ENCODE data around the gene TNXB. TPM values are rescaled to one million over a fixed set of nuclear protein-coding genes. Genes with fewer than 3 reads are reported as not detected.

TNXB gene
- total and polyA plus RNA-seq, 7 experiments from 2014 or later, result 0.43 to 17.2 (median 12.5) TPM; not detected in 1

DNA sequence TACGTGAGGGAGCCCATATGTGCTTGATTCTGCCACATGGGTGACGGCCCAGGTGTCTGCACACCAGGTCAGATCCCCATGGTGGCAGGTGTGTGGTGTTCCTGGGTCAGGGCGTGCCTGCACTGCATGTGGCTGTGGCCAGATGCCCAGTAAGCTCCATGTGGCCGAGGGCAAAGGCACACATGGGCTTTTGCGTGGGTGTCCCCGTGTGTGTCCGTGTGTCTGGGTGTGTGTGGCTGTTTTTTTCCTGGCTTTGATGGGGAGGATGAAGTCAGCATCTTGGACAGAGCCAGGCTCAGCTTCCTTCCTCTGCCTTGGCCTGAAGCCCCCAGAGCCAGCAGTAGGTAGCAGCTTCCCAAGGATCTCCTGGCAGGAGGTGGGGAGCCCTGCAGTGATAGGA lies 1.5 kb upstream of the TNXB start:
- POLR2A ChIA-PET, result no interaction called here
- no peak for ATAC-seq

DNA sequence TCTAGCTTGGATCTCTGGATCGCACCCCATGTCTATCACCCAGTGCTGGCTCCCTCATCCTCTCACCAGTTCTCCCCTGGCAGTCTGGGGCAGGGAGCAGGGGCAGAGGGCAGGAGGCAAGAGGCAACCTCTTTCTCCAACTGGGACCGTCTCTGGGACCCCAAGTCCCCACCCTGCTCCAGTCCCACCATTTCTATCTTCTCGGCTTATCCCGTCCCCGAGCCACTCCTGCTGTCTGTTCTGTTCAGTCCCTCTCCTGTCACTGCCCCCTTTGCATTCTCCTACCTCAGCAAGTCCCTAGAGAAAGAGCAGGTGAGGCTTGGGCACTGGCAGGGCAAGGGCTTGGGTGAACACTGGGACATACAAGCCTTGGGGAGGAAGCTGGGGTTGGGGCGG lies 625 bp upstream of the TNXB start:
- peaks cover 0 to 9% of the 10 kb centered on the region in 2 donors for H3K4me1 ChIP-seq (ENCODE audit: control insufficient read depth in 2 of 2, insufficient read depth in 2 of 2, low read length in 2 of 2)
- H3K9me3 ChIP-seq (ENCODE audit: control insufficient read depth in 2 of 3, low read length in 3 of 3), result no peaks in the 10 kb centered on the region
- ChIA-PET POLR2A (interaction anchor here (1.6 kb wide), 1 partner anchor 68 kb away, joined by 3 read pairs; no protein-coding TSS in a partner anchor), CTCF (no interaction called here)
- no peaks in the 10 kb centered on the region for H3K27me3 ChIP-seq (ENCODE audit: control insufficient read depth in 2 of 2, insufficient read depth in 2 of 2, low read length in 2 of 2)
- H3K36me3 ChIP-seq (ENCODE audit: control insufficient read depth in 2 of 3, insufficient read depth in 3 of 3, low read length in 3 of 3), result peaks cover 0 to 2% (median 0%) of the 10 kb centered on the region in 3 experiments
- Mint-ChIP-seq H3K36me3 (peaks cover 0 to 8% (median 0%) of the 10 kb centered on the region in 5 donors), H3K4me3 (peak overlapping the region in 1 of 10 donors; percentile 68), H3K27me3 (peaks cover 0 to 27% (median 6%) of the 10 kb centered on the region in 5 donors), H3K9me3 (peaks cover 0 to 1% (median 0%) of the 10 kb centered on the region in 11 donors), H3K4me1 (peaks cover 2 to 35% (median 30%) of the 10 kb centered on the region in 7 donors), H3K27ac (peak overlapping the region in 6 of 9 donors; percentile 4 to 78 (median 60))
- no peak overlapping the region for H3K27ac ChIP-seq (ENCODE audit: low read depth, low read length)
- no peak overlapping the region for H3K4me3 ChIP-seq (ENCODE audit: low read length)
- intact Hi-C loops (cut with micrococcal nuclease), result no loop called here
- ATAC-seq (no peak), DNase-seq (no peak)

More for the DNA sequence above, 1.5 kb upstream of the TNXB start:
- no peak overlapping the region for H3K4me3 Mint-ChIP-seq
- CTCF ChIA-PET, result interaction anchor here (0.6 kb wide), 1 partner anchor 8 kb away, joined by 4 read pairs; no protein-coding TSS in a partner anchor
- peaks cover 0 to 13% (median 0%) of the 10 kb centered on the region in 5 donors for H3K36me3 Mint-ChIP-seq
- Histone ChIP-seq H3K27me3 (ENCODE audit: control insufficient read depth in 2 of 2, insufficient read depth in 2 of 2, low read length in 2 of 2) (no peaks in the 10 kb centered on the region), H3K9me3 (ENCODE audit: control insufficient read depth in 2 of 3, low read length in 3 of 3) (no peaks in the 10 kb centered on the region), H3K27ac (ENCODE audit: low read depth, low read length) (no peak overlapping the region), H3K36me3 (ENCODE audit: control insufficient read depth in 2 of 3, insufficient read depth in 3 of 3, low read length in 3 of 3) (peaks cover 0 to 8% (median 0%) of the 10 kb centered on the region in 3 experiments), H3K4me1 (ENCODE audit: control insufficient read depth in 2 of 2, insufficient read depth in 2 of 2, low read length in 2 of 2) (peaks cover 0 to 9% of the 10 kb centered on the region in 2 donors), H3K4me3 (ENCODE audit: low read length) (no peak overlapping the region)
- H3K27me3 Mint-ChIP-seq, result peaks cover 0 to 20% (median 6%) of the 10 kb centered on the region in 5 donors
- peaks cover 0 to 1% (median 0%) of the 10 kb centered on the region in 11 donors for H3K9me3 Mint-ChIP-seq
- peaks cover 2 to 35% (median 30%) of the 10 kb centered on the region in 7 donors for H3K4me1 Mint-ChIP-seq
- peak overlapping the region in 3 of 9 donors; percentile 24 to 52 (median 47) for H3K27ac Mint-ChIP-seq
- no peak for DNase-seq
- intact Hi-C loops (cut with micrococcal nuclease), result no loop called here

DNA sequence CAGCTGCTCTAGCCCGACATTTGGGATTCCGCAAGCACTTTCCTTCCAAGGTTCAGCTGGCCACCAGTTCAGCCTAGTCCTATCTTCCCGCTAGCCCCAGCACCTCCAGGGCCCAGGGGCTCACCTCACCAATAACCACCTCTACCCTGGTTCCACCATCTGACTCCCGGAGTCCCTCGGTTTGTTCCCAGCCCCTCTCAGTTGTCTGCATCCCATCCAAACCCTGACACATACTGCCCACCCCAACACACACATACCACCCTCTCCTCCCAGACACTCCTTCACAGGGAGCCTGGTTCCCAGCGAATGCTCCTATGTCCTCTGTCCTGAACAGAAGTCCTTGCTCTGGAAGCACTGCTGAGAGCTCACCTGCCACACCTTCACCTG lies 418 bp downstream of the TNXB start:
- Histone ChIP-seq H3K4me3 (ENCODE audit: low read length) (no peak overlapping the region), H3K36me3 (ENCODE audit: control insufficient read depth in 2 of 3, insufficient read depth in 3 of 3, low read length in 3 of 3) (no peaks in the 10 kb centered on the region), H3K9me3 (ENCODE audit: control insufficient read depth in 2 of 3, low read length in 3 of 3) (no peaks in the 10 kb centered on the region), H3K27me3 (ENCODE audit: control insufficient read depth in 2 of 2, insufficient read depth in 2 of 2, low read length in 2 of 2) (no peaks in the 10 kb centered on the region), H3K27ac (ENCODE audit: low read depth, low read length) (no peak overlapping the region), H3K4me1 (ENCODE audit: control insufficient read depth in 2 of 2, insufficient read depth in 2 of 2, low read length in 2 of 2) (peaks cover 0 to 9% of the 10 kb centered on the region in 2 donors)
- peak overlapping the region in 6 of 10 donors; percentile 4 to 62 (median 38) for H3K4me3 Mint-ChIP-seq
- H3K36me3 Mint-ChIP-seq, result peaks cover 0 to 6% (median 0%) of the 10 kb centered on the region in 5 donors
- DNase-seq (no peak), ATAC-seq (no peak)
- peak overlapping the region in 6 of 9 donors; percentile 9 to 74 (median 44) for H3K27ac Mint-ChIP-seq
- intact Hi-C loops (cut with micrococcal nuclease), result no loop called here
- peaks cover 2 to 35% (median 30%) of the 10 kb centered on the region in 7 donors for H3K4me1 Mint-ChIP-seq
- ChIA-PET POLR2A (interaction anchor here (1.6 kb wide), 1 partner anchor 69 kb away, joined by 3 read pairs; no protein-coding TSS in a partner anchor), CTCF (no interaction called here)
- H3K27me3 Mint-ChIP-seq, result peaks cover 0 to 35% (median 6%) of the 10 kb centered on the region in 5 donors
- H3K9me3 Mint-ChIP-seq, result peaks cover 0 to 1% (median 0%) of the 10 kb centered on the region in 11 donors

DNA sequence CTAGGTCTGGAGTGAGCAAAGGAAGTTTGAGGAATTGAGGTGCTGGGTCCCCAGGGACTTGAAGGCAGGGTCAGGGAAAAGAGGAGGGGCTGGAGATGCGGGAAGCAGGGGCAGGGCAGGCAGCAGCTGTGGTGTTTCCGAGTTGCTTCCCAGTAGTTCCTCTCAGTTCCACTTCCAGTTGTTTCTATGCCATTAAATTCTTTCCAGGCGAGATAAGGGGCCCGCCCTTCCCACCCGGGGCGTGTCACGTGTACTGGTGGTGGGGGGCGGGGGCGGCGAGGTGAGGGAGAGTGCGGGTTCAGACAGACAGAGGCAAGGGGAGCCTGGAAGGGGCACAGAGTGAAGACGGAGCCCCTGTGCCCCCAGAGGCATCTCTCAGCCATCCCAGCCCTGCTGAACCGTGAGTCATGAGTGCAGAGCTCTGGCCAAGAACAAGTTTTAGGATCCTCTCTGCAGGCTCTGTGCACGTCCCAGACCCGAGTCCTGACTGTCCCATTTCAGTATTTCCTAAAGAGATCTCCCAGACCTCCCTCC lies 977 bp downstream of the TNXB start:
- ChIA-PET CTCF (no interaction called here), POLR2A (no interaction called here)
- Histone ChIP-seq H3K36me3 (ENCODE audit: control insufficient read depth in 2 of 3, insufficient read depth in 3 of 3, low read length in 3 of 3) (no peaks in the 10 kb centered on the region), H3K9me3 (ENCODE audit: control insufficient read depth in 2 of 3, low read length in 3 of 3) (no peaks in the 10 kb centered on the region), H3K27me3 (ENCODE audit: control insufficient read depth in 2 of 2, insufficient read depth in 2 of 2, low read length in 2 of 2) (no peaks in the 10 kb centered on the region), H3K4me3 (ENCODE audit: low read length) (no peak overlapping the region), H3K27ac (ENCODE audit: low read depth, low read length) (no peak overlapping the region), H3K4me1 (ENCODE audit: control insufficient read depth in 2 of 2, insufficient read depth in 2 of 2, low read length in 2 of 2) (peaks cover 0 to 9% of the 10 kb centered on the region in 2 donors)
- H3K4me3 Mint-ChIP-seq, result peak overlapping the region in 5 of 10 donors; percentile 24 to 74 (median 69)
- peaks cover 0 to 1% (median 0%) of the 10 kb centered on the region in 11 donors for H3K9me3 Mint-ChIP-seq
- intact Hi-C loops (cut with micrococcal nuclease), result no loop called here
- ATAC-seq, result peak; percentile 20
- no peak for DNase-seq
- peaks cover 2 to 35% (median 28%) of the 10 kb centered on the region in 7 donors for H3K4me1 Mint-ChIP-seq
- H3K27ac Mint-ChIP-seq, result peak overlapping the region in 5 of 9 donors; percentile 32 to 91 (median 63)
- peaks cover 0 to 3% (median 0%) of the 10 kb centered on the region in 5 donors for H3K36me3 Mint-ChIP-seq
- H3K27me3 Mint-ChIP-seq, result peaks cover 0 to 39% (median 6%) of the 10 kb centered on the region in 5 donors

DNA sequence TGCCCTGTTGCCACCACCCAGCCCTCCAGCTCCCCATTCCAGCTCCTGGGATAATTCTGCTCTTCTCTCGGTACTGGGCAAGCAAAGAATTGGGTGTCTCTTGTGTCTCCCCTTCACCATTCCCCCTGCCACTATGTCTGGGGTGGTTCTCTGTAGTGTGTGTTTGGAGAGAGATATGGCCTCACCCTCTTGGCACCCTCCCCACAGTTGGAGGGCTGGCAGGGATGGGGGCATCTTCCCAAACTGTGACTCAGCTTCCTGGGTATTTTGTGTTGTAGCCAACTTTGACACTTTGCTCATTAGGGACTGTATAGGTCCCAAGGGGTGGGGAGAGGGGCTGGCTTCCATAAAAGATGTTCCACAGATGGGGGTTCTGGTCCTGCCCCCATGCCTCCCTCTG lies 1.7 kb downstream of the TNXB start:
- peak overlapping the region in 2 of 9 donors; percentile 63 to 67 for H3K27ac Mint-ChIP-seq
- peaks cover 0 to 1% (median 0%) of the 10 kb centered on the region in 11 donors for H3K9me3 Mint-ChIP-seq
- H3K4me1 Mint-ChIP-seq, result peaks cover 2 to 35% (median 25%) of the 10 kb centered on the region in 7 donors
- Histone ChIP-seq H3K27me3 (ENCODE audit: control insufficient read depth in 2 of 2, insufficient read depth in 2 of 2, low read length in 2 of 2) (no peaks in the 10 kb centered on the region), H3K4me1 (ENCODE audit: control insufficient read depth in 2 of 2, insufficient read depth in 2 of 2, low read length in 2 of 2) (peaks cover 0 to 9% of the 10 kb centered on the region in 2 donors), H3K4me3 (ENCODE audit: low read length) (no peak overlapping the region), H3K27ac (ENCODE audit: low read depth, low read length) (no peak overlapping the region), H3K36me3 (ENCODE audit: control insufficient read depth in 2 of 3, insufficient read depth in 3 of 3, low read length in 3 of 3) (no peaks in the 10 kb centered on the region), H3K9me3 (ENCODE audit: control insufficient read depth in 2 of 3, low read length in 3 of 3) (no peaks in the 10 kb centered on the region)
- H3K36me3 Mint-ChIP-seq, result peaks cover 0 to 1% (median 0%) of the 10 kb centered on the region in 5 donors
- DNase-seq, result no peak
- ChIA-PET POLR2A (no interaction called here), CTCF (no interaction called here)
- intact Hi-C loops (cut with micrococcal nuclease), result no loop called here
- peak overlapping the region in 5 of 10 donors; percentile 24 to 74 (median 60) for H3K4me3 Mint-ChIP-seq
- H3K27me3 Mint-ChIP-seq, result peaks cover 0 to 39% (median 6%) of the 10 kb centered on the region in 5 donors
- ATAC-seq, result no peak

DNA sequence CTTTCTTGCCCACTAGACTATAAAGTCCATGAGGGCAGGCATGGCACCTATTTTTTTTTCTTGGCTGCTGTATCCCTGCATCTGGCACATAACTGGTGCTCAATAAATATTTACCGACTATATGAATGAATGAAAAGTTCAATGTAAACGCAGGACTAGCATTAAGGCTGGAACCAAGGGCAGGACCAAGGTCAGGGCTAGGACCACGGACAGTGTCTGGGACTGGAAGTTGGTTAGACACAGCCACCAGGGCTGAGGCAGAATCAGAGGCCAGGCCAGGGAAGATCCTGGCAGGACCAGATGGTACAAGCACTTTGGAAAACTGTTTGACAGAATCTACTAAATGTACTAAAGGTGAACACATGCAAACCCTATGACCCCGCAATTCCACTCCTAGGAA lies 3.7 kb downstream of the TNXB start:
- H3K9me3 ChIP-seq (ENCODE audit: control insufficient read depth in 2 of 3, low read length in 3 of 3), result no peaks in the 10 kb centered on the region
- ChIA-PET POLR2A (no interaction called here), CTCF (no interaction called here)
- no peaks in the 10 kb centered on the region for H3K27me3 ChIP-seq (ENCODE audit: control insufficient read depth in 2 of 2, insufficient read depth in 2 of 2, low read length in 2 of 2)
- H3K4me3 ChIP-seq (ENCODE audit: low read length), result no peak overlapping the region
- peaks cover 0 to 43% (median 6%) of the 10 kb centered on the region in 5 donors for H3K27me3 Mint-ChIP-seq
- DNase-seq, result no peak
- peaks cover 2 to 35% (median 25%) of the 10 kb centered on the region in 7 donors for H3K4me1 Mint-ChIP-seq
- intact Hi-C loops (cut with micrococcal nuclease), result no loop called here
- H3K36me3 Mint-ChIP-seq, result no peaks in the 10 kb centered on the region
- no peak overlapping the region for H3K27ac ChIP-seq (ENCODE audit: low read depth, low read length)
- H3K9me3 Mint-ChIP-seq, result no peaks in the 10 kb centered on the region
- H3K36me3 ChIP-seq (ENCODE audit: control insufficient read depth in 2 of 3, insufficient read depth in 3 of 3, low read length in 3 of 3), result no peaks in the 10 kb centered on the region
- no peak overlapping the region for H3K4me3 Mint-ChIP-seq
- no peak for ATAC-seq
- peaks cover 0 to 9% of the 10 kb centered on the region in 2 donors for H3K4me1 ChIP-seq (ENCODE audit: control insufficient read depth in 2 of 2, insufficient read depth in 2 of 2, low read length in 2 of 2)
- H3K27ac Mint-ChIP-seq, result no peak overlapping the region

All from naive thymus-derived CD4-positive, alpha-beta T cell (primary cell).